DMS153 treated with DMSO at 0.1 percent for 48 hours (cell line): ENCODE data around the gene OSBPL7.
A peak's percentile ranks its signal among the peaks of the same experiment; 100 is the strongest.

Experiments used
- DNase-seq: peaks from one replicate; lab custom pipeline; 2025; ENCODE audit not compliant: unreplicated experiment; lab: John Stamatoyannopoulos, UW

The OSBPL7 gene

DNA sequence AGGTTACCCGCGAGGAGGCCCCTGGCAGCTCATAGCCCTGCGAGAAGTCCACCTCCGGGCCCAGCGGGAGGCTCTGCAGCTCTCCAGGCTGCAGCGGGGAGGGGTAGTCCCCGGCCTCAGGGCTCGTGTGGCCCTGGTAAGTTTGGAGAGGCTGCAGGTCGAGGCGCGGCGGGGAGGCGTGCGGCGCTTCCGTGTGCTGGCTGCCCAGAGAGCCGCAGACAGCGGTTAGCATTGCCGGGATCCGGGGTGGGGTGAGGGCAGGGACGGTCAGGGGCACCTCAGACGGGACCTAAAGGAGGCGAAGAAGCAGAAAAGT, 26.6 kb upstream of the OSBPL7 start:
- DNase-seq = no peak

DNA sequence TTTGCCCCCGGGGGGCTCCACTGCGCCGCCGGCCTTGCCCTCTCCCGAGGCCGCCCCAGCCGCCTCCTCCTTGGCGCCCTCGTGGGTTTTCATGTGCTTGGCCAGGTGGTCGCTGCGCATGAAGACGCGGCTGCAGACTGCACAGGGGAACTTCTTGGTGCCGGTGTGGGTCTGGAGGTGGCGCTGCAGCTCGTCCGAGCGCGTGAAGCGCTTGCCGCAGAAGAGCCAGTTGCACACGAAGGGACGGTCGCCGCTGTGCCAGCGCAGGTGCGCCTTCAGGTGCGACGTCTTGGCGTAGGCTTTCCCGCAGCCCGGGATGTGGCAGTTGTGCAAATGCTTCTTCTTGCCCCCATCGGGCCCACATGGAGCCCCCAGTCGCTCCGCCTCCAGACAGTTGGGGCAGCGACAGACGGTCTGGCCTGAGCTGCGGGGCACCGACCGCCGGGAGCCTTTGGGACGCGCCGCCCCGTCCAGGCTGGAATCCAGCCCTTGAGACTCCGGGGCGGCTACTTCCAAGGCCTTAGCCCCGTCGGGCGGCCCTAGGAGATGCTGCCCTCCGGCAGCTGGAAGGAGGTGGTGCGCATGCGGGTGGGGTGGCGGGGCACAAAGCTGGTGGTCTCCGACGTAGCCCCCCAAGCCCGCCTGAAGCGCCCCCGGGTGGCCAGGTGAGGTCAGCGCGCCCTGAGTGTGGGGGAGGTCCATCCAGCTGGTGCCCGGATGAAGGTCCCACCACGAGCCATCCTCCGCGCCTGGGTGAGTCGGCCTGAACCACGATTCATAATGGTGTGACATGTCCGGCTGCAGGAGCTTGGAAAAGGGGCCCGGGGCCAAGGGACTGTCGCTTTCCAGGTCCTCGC, 26.0 kb upstream of the OSBPL7 start:
- no peak for DNase-seq

- DNase-seq = no peak
Observed at GRCh38 chr17:47846716-47847340, 25.2 kb upstream of the OSBPL7 start.

- no peak for DNase-seq
Observed at GRCh38 chr17:47845716-47846075, 24.1 kb upstream of the OSBPL7 start.

GRCh38 chr17:47844814-47845715, 23.5 kb upstream of the OSBPL7 start:
- no peak for DNase-seq

GRCh38 chr17:47844227-47844626, 22.6 kb upstream of the OSBPL7 start:
- DNase-seq = no peak

GRCh38 chr17:47843391-47843730, 21.8 kb upstream of the OSBPL7 start:
- no peak for DNase-seq

DNA sequence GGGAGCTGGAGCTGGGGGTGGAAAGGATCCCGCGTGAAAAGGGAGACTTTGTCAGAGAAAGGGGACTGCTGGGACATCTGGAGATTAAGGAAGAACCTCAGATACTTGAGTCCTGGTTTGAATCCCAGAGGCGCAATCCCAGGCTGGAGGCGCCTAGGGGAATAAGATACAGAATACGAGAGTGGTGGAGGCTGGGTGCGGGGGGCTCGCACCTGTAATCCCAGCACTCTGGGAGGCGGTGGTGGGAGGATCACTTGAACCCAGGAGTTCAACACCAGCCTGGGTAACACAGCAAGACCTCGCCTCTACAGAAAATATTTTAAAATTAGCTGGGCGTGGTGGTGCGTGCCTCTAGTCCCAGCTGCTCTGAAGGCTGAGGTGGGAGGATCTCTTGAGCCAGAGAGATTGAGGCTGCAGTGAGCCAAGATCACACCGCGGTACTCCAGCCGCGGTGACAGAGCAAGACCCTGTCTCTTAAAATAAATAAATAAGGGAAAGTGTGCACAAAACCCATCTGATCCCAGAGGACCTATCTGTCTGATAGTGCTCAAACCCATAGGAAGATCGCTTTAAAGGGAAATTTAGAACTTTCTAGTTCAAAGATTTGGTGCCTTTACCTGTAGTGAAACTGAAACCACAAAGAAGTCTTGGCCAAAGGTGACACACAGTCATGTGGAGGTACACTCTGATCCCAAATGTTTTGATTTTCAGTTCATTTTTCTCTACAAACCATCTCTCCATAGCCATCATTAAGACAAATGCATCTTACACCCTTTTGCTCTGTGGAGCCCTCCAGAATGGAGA, 20.1 kb upstream of the OSBPL7 start:
- DNase-seq = no peak

DNA sequence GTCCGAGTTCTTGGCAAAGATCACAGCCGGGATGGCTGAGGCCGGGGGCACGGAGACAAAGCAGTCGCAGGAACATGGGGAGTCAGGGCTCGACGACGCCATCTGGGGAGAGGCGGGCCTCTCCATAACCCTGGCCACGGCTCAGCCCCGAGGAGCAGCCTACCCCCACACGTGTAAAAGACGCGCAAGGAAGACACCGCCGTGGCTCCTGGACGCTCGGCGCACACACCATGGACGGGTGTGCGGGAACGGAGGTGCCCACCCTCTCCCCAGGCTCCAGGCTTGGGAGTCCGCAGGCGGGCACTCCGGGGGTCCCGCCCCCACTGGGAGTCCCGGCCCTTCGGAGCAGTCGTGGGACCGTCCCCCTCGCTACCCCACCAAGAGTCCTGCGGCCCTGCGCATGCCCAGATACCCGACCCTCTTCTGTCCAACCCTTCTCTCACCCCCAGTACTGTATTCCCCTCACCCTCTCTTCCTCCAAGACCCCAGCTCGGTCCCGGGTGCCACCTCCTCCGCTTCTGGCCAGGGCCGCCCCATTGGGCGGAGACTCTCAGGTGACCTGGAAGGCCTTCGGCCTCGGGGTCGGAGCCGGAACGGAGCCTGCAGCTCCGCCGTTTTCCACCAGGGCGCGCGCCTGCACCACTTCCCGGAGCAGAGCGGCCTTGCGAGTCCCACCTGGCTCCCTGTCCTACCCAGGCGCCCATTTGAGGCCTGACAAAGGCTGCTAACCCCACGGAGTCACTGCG, 19.3 kb upstream of the OSBPL7 start, which contains the start of gene SCRN2:
SCRN2 (minus strand) TSS at position 532 of the 746 bp plus-strand sequence; CDS start at position 102, 430 bp downstream.
- peak; percentile 53 for DNase-seq

GRCh38 chr17:47840001-47840741, 18.6 kb upstream of the OSBPL7 start:
- DNase-seq = no peak

DNA sequence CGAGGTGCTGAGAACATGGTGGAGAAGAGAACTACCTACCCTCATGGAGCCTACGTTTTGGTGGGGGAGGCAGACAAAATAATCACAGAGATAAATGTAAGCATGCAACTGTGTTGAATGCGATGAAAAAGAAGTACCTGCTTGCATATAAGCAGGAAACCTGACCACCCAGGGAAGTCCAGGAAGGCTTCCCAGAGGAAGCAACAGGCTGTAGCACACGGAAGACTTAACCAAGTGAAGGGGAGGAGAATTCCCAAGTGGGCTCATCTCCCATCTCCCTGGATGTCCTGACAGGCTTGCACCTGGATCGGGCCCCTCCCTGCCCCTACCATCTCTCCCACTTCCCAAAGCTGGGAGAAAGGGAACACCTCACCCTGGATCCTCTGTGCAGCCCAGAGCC, 17.5 kb upstream of the OSBPL7 start:
- no peak for DNase-seq

- no peak for DNase-seq
Observed at GRCh38 chr17:47838636-47839035, 17.0 kb upstream of the OSBPL7 start.

GRCh38 chr17:47837401-47838039, 15.9 kb upstream of the OSBPL7 start:
- no peak for DNase-seq

- no peak for DNase-seq
Observed at GRCh38 chr17:47836601-47837000, 15.0 kb upstream of the OSBPL7 start.

- DNase-seq = no peak
Observed at GRCh38 chr17:47834756-47835155, 13.2 kb upstream of the OSBPL7 start.

- no peak for DNase-seq
Observed at GRCh38 chr17:47831934-47832327, 10.3 kb upstream of the OSBPL7 start.

DNA sequence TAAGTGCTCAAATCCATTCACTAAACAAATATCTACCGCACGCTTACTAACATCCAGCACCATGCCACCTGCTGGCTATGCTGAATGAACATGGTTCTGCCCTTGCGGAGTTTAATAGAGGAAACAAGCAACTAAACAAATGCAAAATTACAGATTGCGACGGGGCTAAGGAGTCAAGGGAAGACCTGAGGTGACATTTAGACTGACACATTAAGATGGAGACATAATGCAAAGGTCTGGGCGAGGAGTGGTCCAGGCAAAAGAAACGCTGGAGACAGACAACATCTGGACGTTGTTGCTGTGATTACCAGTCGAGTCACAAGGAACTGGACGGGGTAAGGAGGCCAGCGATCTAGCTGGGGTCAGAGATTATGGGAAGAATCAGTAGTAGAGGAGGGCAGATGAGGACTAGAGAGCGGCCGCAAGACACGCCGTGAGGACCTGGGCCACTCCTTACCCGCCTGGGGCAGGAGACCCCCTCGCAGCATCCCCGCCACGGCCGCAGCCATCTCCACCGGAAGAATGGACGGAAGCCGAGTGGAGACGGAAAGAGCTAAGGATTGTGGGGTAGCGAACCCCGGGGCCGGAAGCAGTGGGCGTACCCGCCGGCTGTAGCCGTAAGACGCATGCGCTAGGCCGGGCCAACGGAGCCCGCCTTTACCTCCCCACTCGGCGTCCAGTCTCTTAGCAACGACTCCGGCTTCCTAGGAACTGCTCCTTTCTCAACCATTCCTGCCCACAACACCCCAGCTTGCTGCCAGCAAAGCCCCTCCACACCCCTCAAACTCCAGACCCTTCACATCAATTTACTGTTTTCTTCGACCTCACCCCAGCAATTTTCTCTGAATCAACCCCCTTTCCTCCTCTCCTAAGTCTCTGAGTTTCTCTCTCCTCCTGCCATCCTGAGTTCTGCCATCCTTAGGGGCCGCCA, 9.7 kb upstream of the OSBPL7 start, which contains the start of the genes LRRC46 and MRPL10:
LRRC46 (plus strand) TSS at position 668 of the 931 bp plus-strand sequence. CDS start 320 bp downstream, outside the sequence.
MRPL10 (minus strand) TSS at position 539 of the 931 bp plus-strand sequence; CDS start at position 509, 30 bp downstream.
- DNase-seq = peak; percentile 90
